SK-N-SH (cell line): ENCODE results near the gene KCNT1. TPM values are rescaled to one million over a fixed set of nuclear protein-coding genes. Genes with fewer than 3 reads are reported as not detected.

ENCODE experiments used
- CTCF ChIA-PET: fragments of 300-600, 350-600 bp; formaldehyde crosslinking; extraction: SDS; loops from one replicate; lab custom pipeline; 2021; lab: Yijun Ruan, JAX
- POLR2A ChIA-PET: fragments of 350-600 bp; sonication (Branson Sonifier 250); formaldehyde crosslinking; extraction: SDS; loops from one replicate; lab custom pipeline; 2020; ENCODE audit warnings: antibody characterized with exemption, inconsistent platforms; lab: Yijun Ruan, JAX
- DNase-seq: peaks from one replicate; pipeline ENCODE4 v3.0.0; 2012
- H2AFZ ChIP-seq: fragments of 200-600 bp; sonication (generic); 2 replicates; pipeline ENCODE4 v1.8.1; 2016; ENCODE audit warnings: antibody characterized with exemption, mild to moderate bottlenecking, low read depth
- H3F3A ChIP-seq: fragments of 200-600 bp; sonication (generic); replicated peaks from 2 replicates; pipeline ENCODE3; 2016; ENCODE audit warnings: antibody characterized with exemption, mild to moderate bottlenecking; ENCODE audit not compliant: insufficient read depth
- H3K27ac ChIP-seq, 2 experiments: fragments of 200-500 bp in 1 of 2; fragments of 200-600 bp in 1 of 2; sonication (Bioruptor generic) in 1 of 2; sonication (generic), shearing (Covaris generic) in 1 of 2; 2 replicates each; pipeline versions ENCODE4 v1.5.1 to v1.6.1; 2014 to 2016; ENCODE audit warnings: low read depth in 2 of 2, inconsistent platforms in 1 of 2, low read length in 1 of 2, mild to moderate bottlenecking in 1 of 2, mixed read lengths in 1 of 2
- H3K27me3 ChIP-seq: fragments of 200-600 bp; sonication (generic), shearing (Covaris generic); 2 replicates; pipeline ENCODE4 v1.6.1; 2016; ENCODE audit warnings: mixed run types; ENCODE audit not compliant: insufficient read depth
- H3K36me3 ChIP-seq, 2 experiments: fragments of 200-500 bp in 1 of 2; fragments of 200-600 bp in 1 of 2; sonication (Bioruptor generic) in 1 of 2; sonication (generic) in 1 of 2; replicated peaks in 1 of 2; 2 replicates each; pipeline versions ENCODE3 to v1.5.1; 2014 to 2016; ENCODE audit warnings: low read length in 1 of 2, mild to moderate bottlenecking in 1 of 2; ENCODE audit not compliant: insufficient read depth in 2 of 2, control insufficient read depth in 1 of 2
- H3K4me1 ChIP-seq, 2 experiments: fragments of 200-500 bp in 1 of 2; fragments of 200-600 bp in 1 of 2; sonication (Bioruptor generic) in 1 of 2; sonication (generic), shearing (Covaris generic) in 1 of 2; 2 replicates each; pipeline versions ENCODE4 v1.5.1 to v1.6.1; 2014 to 2016; ENCODE audit warnings: low read depth in 1 of 2, low read length in 1 of 2, mixed run types in 1 of 2; ENCODE audit not compliant: insufficient read depth in 2 of 2, control insufficient read depth in 1 of 2
- H3K4me2 ChIP-seq: fragments of 200-600 bp; sonication (generic), shearing (Covaris generic); 2 replicates; pipeline ENCODE4 v1.6.1; 2017; ENCODE audit warnings: mixed run types
- H3K4me3 ChIP-seq, 2 experiments: fragments of 200-500 bp in 1 of 2; fragments of 200-600 bp in 1 of 2; sonication (Bioruptor generic) in 1 of 2; sonication (generic), shearing (Covaris generic) in 1 of 2; 2 replicates each; pipeline versions ENCODE4 v1.5.1 to v1.8.1; 2014 to 2016; ENCODE audit warnings: low read depth in 2 of 2, inconsistent platforms in 1 of 2, low read length in 1 of 2, mild to moderate bottlenecking in 1 of 2, mixed read lengths in 1 of 2, moderate library complexity in 1 of 2
- H3K79me2 ChIP-seq: fragments of 200-600 bp; sonication (generic); 2 replicates; pipeline ENCODE4 v1.8.1; 2017; ENCODE audit warnings: mild to moderate bottlenecking; ENCODE audit not compliant: insufficient read depth
- H3K9ac ChIP-seq: fragments of 200-600 bp; sonication (generic); 2 replicates; pipeline ENCODE4 v1.6.1; 2017; ENCODE audit warnings: mixed run types
- H3K9me2 ChIP-seq: fragments of 200-600 bp; sonication (generic); 2 replicates; pipeline ENCODE4 v1.6.1; 2017; ENCODE audit warnings: mixed run types
- H3K9me3 ChIP-seq: fragments of 200-600 bp; sonication (generic); 2 replicates; pipeline ENCODE4 v1.6.1; 2017; ENCODE audit warnings: mixed run types, mild to moderate bottlenecking, moderate library complexity
- H4K20me1 ChIP-seq: fragments of 200-600 bp; sonication (generic); 2 replicates; pipeline ENCODE4 v1.6.1; 2017; ENCODE audit warnings: mild to moderate bottlenecking, mixed run types; ENCODE audit not compliant: insufficient read depth
- CHD2 ChIP-seq: fragments of 150-350 bp; IDR thresholded peaks from 2 replicates; pipeline ENCODE4 v1.6.1; 2018; ENCODE audit warnings: low read length; ENCODE audit not compliant: partially characterized antibody
- CTCF ChIP-seq: fragments of 200-600 bp; sonication (generic); IDR thresholded peaks from 2 replicates; pipeline ENCODE4 v1.6.1; 2017; ENCODE audit warnings: antibody characterized with exemption, mild to moderate bottlenecking, moderate library complexity
- ELF1 ChIP-seq: IDR thresholded peaks from 2 replicates; pipeline ENCODE4 v1.4.0; 2012
- EP300 ChIP-seq, 2 experiments: IDR thresholded peaks; 2 replicates each; pipeline versions ENCODE4 v1.4.0 to v1.6.1; 2012; ENCODE audit warnings: borderline replicate concordance in 1 of 2, low read depth in 1 of 2, low read length in 1 of 2
- EZH2phosphoT487 ChIP-seq: fragments of 200-600 bp; sonication (generic); IDR thresholded peaks from 2 replicates; pipeline ENCODE4 v1.6.1; 2017; ENCODE audit warnings: low read depth, mixed run types, mild to moderate bottlenecking, antibody characterized with exemption, moderate library complexity, borderline replicate concordance
- FOXJ3 ChIP-seq: sonication (generic); formaldehyde crosslinking; IDR thresholded peaks from 2 replicates; pipeline ENCODE4 v1.5.1; 2020; ENCODE audit warnings: mild to moderate bottlenecking, missing genetic modification reagents
- FOXM1 ChIP-seq: IDR thresholded peaks from 2 replicates; pipeline ENCODE4 v1.4.0; 2012; ENCODE audit warnings: low read depth, mild to moderate bottlenecking
- GABPA ChIP-seq: IDR thresholded peaks from 2 replicates; pipeline ENCODE4 v1.4.0; 2012; ENCODE audit warnings: low read depth, mild to moderate bottlenecking
- GATA2 ChIP-seq: sonication (generic); formaldehyde crosslinking; IDR thresholded peaks from 2 replicates; pipeline ENCODE4 v1.5.0; 2020; ENCODE audit warnings: mild to moderate bottlenecking, missing genetic modification reagents
- IRF3 ChIP-seq: fragments of 150-350 bp; IDR thresholded peaks from 2 replicates; pipeline ENCODE4 v1.6.1; 2016; ENCODE audit warnings: mild to moderate bottlenecking, low read depth, low read length
- JUND ChIP-seq: IDR thresholded peaks from 2 replicates; pipeline ENCODE4 v1.4.0; 2012
- MEF2A ChIP-seq: IDR thresholded peaks from 2 replicates; pipeline ENCODE4 v1.4.0; 2012; ENCODE audit warnings: low read depth, borderline replicate concordance
- MXI1 ChIP-seq: IDR thresholded peaks from 2 replicates; pipeline ENCODE4 v1.6.1; 2012; ENCODE audit warnings: mild to moderate bottlenecking, low read depth, low read length, improper control_type of control experiment
- NFIC ChIP-seq: IDR thresholded peaks from 2 replicates; pipeline ENCODE4 v1.4.0; 2012; ENCODE audit warnings: borderline replicate concordance
- NRF1 ChIP-seq: IDR thresholded peaks from 2 replicates; pipeline ENCODE4 v1.6.1; 2012; ENCODE audit warnings: low read depth, mild to moderate bottlenecking, low read length
- RXRA ChIP-seq: IDR thresholded peaks from 2 replicates; pipeline ENCODE4 v1.4.0; 2012; ENCODE audit warnings: low read depth, mild to moderate bottlenecking, borderline replicate concordance
- SIN3A ChIP-seq: IDR thresholded peaks from 2 replicates; pipeline ENCODE4 v1.6.1; 2012; ENCODE audit warnings: low read depth, mild to moderate bottlenecking, low read length, moderate library complexity, borderline replicate concordance
- SMC3 ChIP-seq: IDR thresholded peaks from 2 replicates; pipeline ENCODE4 v1.6.1; 2012; ENCODE audit warnings: low read depth, low read length, improper control_type of control experiment
- TAF1 ChIP-seq: IDR thresholded peaks from 2 replicates; pipeline ENCODE4 v1.6.1; 2012; ENCODE audit warnings: low read depth, mild to moderate bottlenecking, low read length, moderate library complexity, borderline replicate concordance
- TCF12 ChIP-seq: IDR thresholded peaks from 2 replicates; pipeline ENCODE4 v1.4.0; 2012
- TEAD4 ChIP-seq: IDR thresholded peaks from 2 replicates; pipeline ENCODE4 v1.4.0; 2012; ENCODE audit warnings: mild to moderate bottlenecking, borderline replicate concordance; ENCODE audit not compliant: insufficient read depth
- USF2 ChIP-seq: fragments of 150-350 bp; IDR thresholded peaks from 2 replicates; pipeline ENCODE4 v1.6.1; 2017; ENCODE audit warnings: antibody characterized with exemption, low read length, low read depth, borderline replicate concordance
- YY1 ChIP-seq: IDR thresholded peaks from 2 replicates; pipeline ENCODE4 v1.4.0; 2012; ENCODE audit warnings: low read depth, mild to moderate bottlenecking
- ZBTB33 ChIP-seq: IDR thresholded peaks from 2 replicates; pipeline ENCODE4 v1.4.0; 2012; ENCODE audit warnings: low read depth, borderline replicate concordance
- WGBS: methylation state at CpG from one replicate; pipeline ENCODE4 v1.1.6; 2017; ENCODE audit warnings: low lambda C conversion rate; 5-methylcytosine and 5-hydroxymethylcytosine counted together
- polyA plus RNA-seq, 3 experiments: library from polyadenylated mRNA; depleted of rRNA; stranded (reverse); fragments of >200 nt; gene quantifications; 2 replicates each; pipeline ENCODE4 v1.2.3, GENCODE V29; 2012
- TF ChIP-seq, protein P1 (sequence below): IDR thresholded peaks from 2 replicates; pipeline ENCODE4; 2012

Gene KCNT1
- polyA plus RNA-seq, 1 of the 3 experiments (the other 2 are of a cell fraction): 0.08 TPM

- no peaks in the 10 kb centered on the region for H3K9me3 ChIP-seq
- no peak for DNase-seq
- H3K27me3 ChIP-seq: no peaks in the 10 kb centered on the region
- TF ChIP-seq TEAD4 (no peak), GABPA (no peak), RXRA (no peak), EP300 (IDR thresholded peaks at IDR 0.05; ENCODE audit: borderline replicate concordance in 1 of 2, low read depth in 1 of 2, low read length in 1 of 2) (no peak), ZBTB33 (no peak), NFIC (no peak), ELF1 (no peak), JUND (no peak), USF2 (no peak), TCF12 (no peak), CTCF (no peak)
- no peak overlapping the region for H3K27ac ChIP-seq
- POLR2A ChIA-PET: no interaction called here
- H3K4me2 ChIP-seq: no peak overlapping the region
- H3K36me3 ChIP-seq: no peaks in the 10 kb centered on the region
- H4K20me1 ChIP-seq: no peaks in the 10 kb centered on the region
- H3K9me2 ChIP-seq: no peaks in the 10 kb centered on the region
- no peak overlapping the region for H3K9ac ChIP-seq
- no peaks in the 10 kb centered on the region for H3F3A ChIP-seq
- CTCF ChIA-PET: no interaction called here
- no peaks in the 10 kb centered on the region for H3K4me1 ChIP-seq
- no peaks in the 10 kb centered on the region for H3K79me2 ChIP-seq
- no peak overlapping the region for H3K4me3 ChIP-seq
- no peak overlapping the region for H2AFZ ChIP-seq
- WGBS: 68% methylated on average over 8 of the region's 15 CpGs
Observed at GRCh38 chr9:135687216-135687615, 14.8 kb upstream of the KCNT1 start.

DNA sequence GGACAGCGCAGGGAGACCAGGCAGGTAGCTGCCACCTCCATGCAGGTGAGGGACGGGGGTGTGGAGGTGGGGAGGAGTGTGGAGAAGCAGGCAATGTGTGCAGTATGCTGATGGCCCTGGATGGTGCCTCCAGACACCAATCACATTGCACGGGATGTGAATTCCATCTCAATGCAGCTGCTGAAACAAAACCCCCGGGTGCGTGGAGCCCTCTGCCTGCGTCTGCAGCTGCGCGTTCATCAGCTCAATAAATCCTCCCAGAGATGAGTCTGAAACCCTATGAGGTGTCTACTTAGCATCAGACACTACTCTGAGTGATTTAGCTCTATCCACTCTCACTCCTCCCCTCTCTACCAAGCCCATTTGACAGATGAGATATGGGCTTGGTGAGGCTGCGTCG is 13.0 kb upstream of the KCNT1 start:
- Histone ChIP-seq H3K79me2 (no peaks in the 10 kb centered on the region), H3K9me3 (no peaks in the 10 kb centered on the region), H3K27me3 (no peaks in the 10 kb centered on the region), H4K20me1 (no peaks in the 10 kb centered on the region), H3K4me2 (no peak overlapping the region), H3K4me1 (no peaks in the 10 kb centered on the region), H3K36me3 (no peaks in the 10 kb centered on the region), H3K27ac (no peak overlapping the region), H3K9ac (no peak overlapping the region), H3K4me3 (no peak overlapping the region), H3F3A (no peaks in the 10 kb centered on the region), H2AFZ (no peak overlapping the region), H3K9me2 (no peaks in the 10 kb centered on the region)
- 38% methylated on average over 4 of the region's 10 CpGs for WGBS
- DNase-seq: no peak
- CTCF ChIA-PET: no interaction called here
- POLR2A ChIA-PET: no interaction called here
- TF ChIP-seq IRF3: no peak
- no peak for TF ChIP-seq RXRA
- no peak for TF ChIP-seq GATA2
- no peak for TF ChIP-seq NRF1
- TF ChIP-seq MXI1: no peak
- TF ChIP-seq MEF2A: no peak
- TF ChIP-seq SMC3: no peak
- TF ChIP-seq FOXM1: no peak
- TF ChIP-seq EZH2phosphoT487: no peak
- no peak for TF ChIP-seq YY1
- TF ChIP-seq FOXJ3 (CRISPR knock-in tag): no peak
- TF ChIP-seq CHD2: no peak
- TF ChIP-seq TAF1: no peak
- TF ChIP-seq JUND: no peak
- TF ChIP-seq SIN3A: no peak
- TF ChIP-seq, protein P1, sequence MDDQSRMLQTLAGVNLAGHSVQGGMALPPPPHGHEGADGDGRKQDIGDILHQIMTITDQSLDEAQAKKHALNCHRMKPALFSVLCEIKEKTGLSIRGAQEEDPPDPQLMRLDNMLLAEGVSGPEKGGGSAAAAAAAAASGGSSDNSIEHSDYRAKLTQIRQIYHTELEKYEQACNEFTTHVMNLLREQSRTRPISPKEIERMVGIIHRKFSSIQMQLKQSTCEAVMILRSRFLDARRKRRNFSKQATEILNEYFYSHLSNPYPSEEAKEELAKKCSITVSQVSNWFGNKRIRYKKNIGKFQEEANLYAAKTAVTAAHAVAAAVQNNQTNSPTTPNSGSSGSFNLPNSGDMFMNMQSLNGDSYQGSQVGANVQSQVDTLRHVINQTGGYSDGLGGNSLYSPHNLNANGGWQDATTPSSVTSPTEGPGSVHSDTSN: no peak
